H1 (cell line): ENCODE data around the gene HMG20A. TPM values are rescaled to one million over a fixed set of nuclear protein-coding genes. Genes with fewer than 3 reads are reported as not detected.

ENCODE experiments used
- ATF3 ChIP-seq: IDR thresholded peaks from 2 replicates; pipeline ENCODE4 v1.6.1; 2011; ENCODE audit warnings: low read depth, mild to moderate bottlenecking, low read length; ENCODE audit not compliant: insufficient read depth
- CBX8 ChIP-seq: fragments of 300-800, 300-1000 bp; sonication (generic); IDR thresholded peaks from 2 replicates; pipeline ENCODE4 v1.7.1; 2016; ENCODE audit warnings: low read depth, low read length, borderline replicate concordance
- GABPA ChIP-seq: IDR thresholded peaks from 2 replicates; pipeline ENCODE4 v1.6.1; 2011; ENCODE audit warnings: mild to moderate bottlenecking, low read length, moderate library complexity, borderline replicate concordance; ENCODE audit not compliant: insufficient read depth
- KDM5A ChIP-seq: fragments of 200-600 bp; IDR thresholded peaks from 2 replicates; pipeline ENCODE4 v1.7.1; 2012; ENCODE audit warnings: mild to moderate bottlenecking, low read length, inconsistent platforms, mixed read lengths
- MAFK ChIP-seq: IDR thresholded peaks from 2 replicates; pipeline ENCODE4 v1.6.1; 2012; ENCODE audit warnings: low read depth, mild to moderate bottlenecking, improper control_type of control experiment, low read length
- SRF ChIP-seq: IDR thresholded peaks from 2 replicates; pipeline ENCODE4 v1.6.1; 2011; ENCODE audit warnings: mild to moderate bottlenecking, low read depth, low read length, moderate library complexity
- TAF1 ChIP-seq: IDR thresholded peaks from 2 replicates; pipeline ENCODE4 v1.6.1; 2011; ENCODE audit warnings: mild to moderate bottlenecking, low read depth, low read length
- polyA plus RNA-seq, 7 experiments: library from polyadenylated mRNA; depleted of rRNA in 3 of 7; stranded (reverse) in 5 of 7; unstranded in 2 of 7; fragments of >200 nt in 5 of 7; fragments of 200-250 nt in 2 of 7; gene quantifications; 1 replicate in 5 of 7; 2 replicates in 1 of 7; 4 replicates in 1 of 7; pipeline versions ENCODE4 v1.2.1 to v1.2.3, GENCODE V29; 2011 to 2013; ENCODE audit warnings: missing spikeins in 2 of 7, mixed read lengths in 2 of 7
- total RNA-seq: library from RNA; stranded (reverse); fragmentation: NEBNext Ultra II Directional; extraction: Animal tissue kit (Norgen Biotek cat#: 25700); gene quantifications from 2 replicates; pipeline ENCODE4 v1.2.1, GENCODE V29; 2021

HMG20A gene
- total and polyA plus RNA-seq, 2 of the 8 experiments (the other 6 are each of a cell fraction or from before 2014, with no cell fraction given), result 52.1 to 59.7 TPM

DNA sequence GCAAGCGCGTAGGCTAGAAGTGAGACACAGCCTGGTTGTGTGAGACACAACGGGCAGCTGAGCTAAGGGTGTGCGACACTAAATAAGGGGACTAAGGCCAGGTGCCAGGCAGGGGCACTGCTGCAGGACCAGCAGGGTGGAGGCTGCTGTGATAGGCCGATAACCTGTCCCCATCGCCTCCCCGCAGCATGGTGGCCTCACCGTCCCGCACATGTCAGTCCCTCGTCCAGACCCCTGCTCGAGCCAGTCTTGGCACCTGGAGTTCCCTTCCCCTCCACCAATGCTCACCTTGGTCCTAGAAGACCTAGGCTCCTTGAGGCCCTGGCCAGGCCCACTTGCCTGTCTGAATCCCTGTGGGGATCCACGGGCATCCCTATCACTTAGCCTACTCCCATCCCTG is 96.1 kb downstream of the HMG20A start (continued):
- no peak for TF ChIP-seq MAFK
- TF ChIP-seq GABPA, result no peak
- no peak for TF ChIP-seq TAF1
- TF ChIP-seq SRF, result no peak
- TF ChIP-seq ATF3, result no peak
- no peak for TF ChIP-seq KDM5A
- no peak for TF ChIP-seq CBX8
